ENCODE measurements around the gene CDX1. TPM values are rescaled to one million over a fixed set of nuclear protein-coding genes. Genes with fewer than 3 reads are reported as not detected.

The CDX1 gene
- total RNA-seq, 1 experiment from 2014 or later: 0.22 TPM

DNA sequence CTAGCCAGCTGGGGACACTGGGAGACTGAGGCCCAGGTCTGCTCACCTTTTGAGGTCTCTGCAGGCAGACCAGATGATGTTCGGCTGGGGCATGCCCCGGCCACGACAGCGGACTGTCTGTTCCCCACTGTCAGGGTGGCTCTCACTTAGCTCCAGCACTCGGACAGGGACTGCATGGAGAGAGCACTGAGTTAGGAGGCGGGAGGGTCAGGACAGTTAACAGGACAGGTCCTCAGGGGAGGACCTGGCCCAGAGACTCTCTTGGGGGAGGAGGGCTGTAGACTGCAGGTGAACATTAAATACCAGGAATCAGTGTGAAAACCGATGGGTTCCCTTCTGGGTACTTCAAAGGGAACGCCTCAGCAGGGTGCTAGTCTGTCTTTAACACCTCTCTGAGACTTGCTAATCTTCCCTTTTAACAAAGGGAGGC lies 36.1 kb upstream of the CDX1 start:
- H3K79me2 ChIP-seq (ENCODE audit: insufficient read depth, low read length): no peaks in the 10 kb centered on the region
- H3K27ac ChIP-seq (ENCODE audit: insufficient read length, low read depth, low read length): no peak overlapping the region
- WGBS (ENCODE audit: extremely low coverage, insufficient read length, low lambda C conversion rate): no CpG with 5 or more reads among the region's 8 CpGs
- no peak overlapping the region for H3T11ph ChIP-seq (ENCODE audit: low read length)
- no peak overlapping the region; a peak in 1 of 7 replicates for H3K27ac Mint-ChIP-seq
- peaks cover 29 to 30% of the 10 kb centered on the region in 2 experiments for H3K4me1 Mint-ChIP-seq
- H2BK12ac ChIP-seq (ENCODE audit: insufficient read length, low read depth, low read length): no peak overlapping the region
- no peak overlapping the region for H3K56ac ChIP-seq (ENCODE audit: insufficient read length, low read depth, low read length)
- no peaks in the 10 kb centered on the region for H3K4me1 ChIP-seq (ENCODE audit: insufficient read depth, low read length)
- no peak overlapping the region for H2BK20ac ChIP-seq (ENCODE audit: low read depth, low read length, poor library complexity, severe bottlenecking)
- no peak overlapping the region for H3K23ac ChIP-seq (ENCODE audit: insufficient read length, low read depth, low read length)
- TF ChIP-seq, protein P1, sequence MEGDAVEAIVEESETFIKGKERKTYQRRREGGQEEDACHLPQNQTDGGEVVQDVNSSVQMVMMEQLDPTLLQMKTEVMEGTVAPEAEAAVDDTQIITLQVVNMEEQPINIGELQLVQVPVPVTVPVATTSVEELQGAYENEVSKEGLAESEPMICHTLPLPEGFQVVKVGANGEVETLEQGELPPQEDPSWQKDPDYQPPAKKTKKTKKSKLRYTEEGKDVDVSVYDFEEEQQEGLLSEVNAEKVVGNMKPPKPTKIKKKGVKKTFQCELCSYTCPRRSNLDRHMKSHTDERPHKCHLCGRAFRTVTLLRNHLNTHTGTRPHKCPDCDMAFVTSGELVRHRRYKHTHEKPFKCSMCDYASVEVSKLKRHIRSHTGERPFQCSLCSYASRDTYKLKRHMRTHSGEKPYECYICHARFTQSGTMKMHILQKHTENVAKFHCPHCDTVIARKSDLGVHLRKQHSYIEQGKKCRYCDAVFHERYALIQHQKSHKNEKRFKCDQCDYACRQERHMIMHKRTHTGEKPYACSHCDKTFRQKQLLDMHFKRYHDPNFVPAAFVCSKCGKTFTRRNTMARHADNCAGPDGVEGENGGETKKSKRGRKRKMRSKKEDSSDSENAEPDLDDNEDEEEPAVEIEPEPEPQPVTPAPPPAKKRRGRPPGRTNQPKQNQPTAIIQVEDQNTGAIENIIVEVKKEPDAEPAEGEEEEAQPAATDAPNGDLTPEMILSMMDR (conservative IDR thresholded peaks at IDR 0.05): no peak
- no peak overlapping the region for H3K9ac ChIP-seq (ENCODE audit: extremely low read depth, insufficient read length, low read length)
- H3K4me3 Mint-ChIP-seq: no peak overlapping the region
- H3K27me3 ChIP-seq (ENCODE audit: insufficient read depth, low read length): no peaks in the 10 kb centered on the region
- H2BK15ac ChIP-seq (ENCODE audit: low read depth, low read length): no peak overlapping the region
- no peak overlapping the region for H4K91ac ChIP-seq (ENCODE audit: insufficient read length, low read depth, low read length)
- H2AFZ ChIP-seq (ENCODE audit: low read length): no peak overlapping the region
- no peak overlapping the region for H3K14ac ChIP-seq (ENCODE audit: insufficient read depth, low read length)
- no peaks in the 10 kb centered on the region; a peak in 1 of 7 replicates for H3K36me3 Mint-ChIP-seq (ENCODE audit: insufficient read depth in 1 of 3, low read depth in 3 of 3)
- H2AK5ac ChIP-seq (ENCODE audit: insufficient read length, low read length): no peak overlapping the region
- H3K9me3 ChIP-seq (ENCODE audit: control insufficient read depth, low read depth, low read length): no peaks in the 10 kb centered on the region
- no peaks in the 10 kb centered on the region for H4K20me1 ChIP-seq (ENCODE audit: control insufficient read depth, insufficient read depth, insufficient read length)
- H4K8ac ChIP-seq (replicated peaks; ENCODE audit: insufficient read length, low read depth, low read length): no peak overlapping the region
- H3K79me1 ChIP-seq (ENCODE audit: insufficient read depth, low read depth, low read length, poor library complexity, severe bottlenecking): no peaks in the 10 kb centered on the region
- peak; percentile 81 for DNase-seq
- no peak overlapping the region for H3K4ac ChIP-seq (ENCODE audit: low read depth, low read length)
- no peaks in the 10 kb centered on the region for H3K9me3 Mint-ChIP-seq
- H2BK120ac ChIP-seq (ENCODE audit: low read depth, low read length, poor library complexity, severe bottlenecking): no peak overlapping the region
- H2BK5ac ChIP-seq (ENCODE audit: insufficient read length, low read length): no peak overlapping the region
- no peak overlapping the region for H3K4me2 ChIP-seq (ENCODE audit: insufficient read depth, insufficient read length, low read length)
- no peak overlapping the region for H4K5ac ChIP-seq (ENCODE audit: insufficient read length, low read depth, low read length)
- no peaks in the 10 kb centered on the region for H3K23me2 ChIP-seq (ENCODE audit: insufficient read length, low read depth, low read length, poor library complexity, severe bottlenecking)
- peaks cover 77% of the 10 kb centered on the region for H3K27me3 Mint-ChIP-seq (ENCODE audit: low read depth)
- H3K18ac ChIP-seq (ENCODE audit: insufficient read length, low read depth, low read length): no peak overlapping the region

Data from H9 (cell line).